Adrenal gland (tissue), 5 donors: ENCODE data around the gene GABRR2.

Source experiments
- POLR2A ChIP-seq, 2 donors: fragments of 450-650 bp; IDR thresholded peaks; one replicate each; pipeline ENCODE4 v1.6.1; 2017; ENCODE audit warnings: antibody characterized with exemption in 2 of 2, mild to moderate bottlenecking in 2 of 2, moderate library complexity in 1 of 2
- TF ChIP-seq, protein P1 (sequence below), 6 experiments: fragments of 450-650 bp in 4 of 6; fragments of 200-600 bp in 2 of 6; sonication (generic) in 1 of 6; IDR thresholded peaks; 1 replicate in 5 of 6; 2 replicates in 1 of 6; pipeline versions ENCODE4 v1.5.1 to v1.8.0; 2016 to 2021; ENCODE audit warnings: antibody characterized with exemption in 6 of 6, mild to moderate bottlenecking in 2 of 6, moderate library complexity in 1 of 6
- donor health status: DM: no; HTN: no; CAD: no.

DNA sequence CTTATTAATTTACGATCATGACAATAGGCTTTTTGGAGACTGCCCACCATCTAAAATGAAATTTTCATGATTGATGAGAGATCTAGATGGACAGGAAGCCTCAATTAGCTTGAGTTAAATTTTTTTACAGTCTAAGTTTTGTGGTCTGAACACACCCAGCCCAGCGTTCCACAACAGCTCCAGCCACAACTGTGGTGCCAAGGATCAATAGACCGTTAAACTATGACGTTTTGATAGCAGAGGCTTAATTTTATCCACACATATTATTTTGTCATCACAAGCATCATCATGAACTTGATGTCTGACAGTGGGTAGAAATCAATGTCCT is 92.4 kb downstream of the GABRR2 start:
- TF ChIP-seq, protein P1, sequence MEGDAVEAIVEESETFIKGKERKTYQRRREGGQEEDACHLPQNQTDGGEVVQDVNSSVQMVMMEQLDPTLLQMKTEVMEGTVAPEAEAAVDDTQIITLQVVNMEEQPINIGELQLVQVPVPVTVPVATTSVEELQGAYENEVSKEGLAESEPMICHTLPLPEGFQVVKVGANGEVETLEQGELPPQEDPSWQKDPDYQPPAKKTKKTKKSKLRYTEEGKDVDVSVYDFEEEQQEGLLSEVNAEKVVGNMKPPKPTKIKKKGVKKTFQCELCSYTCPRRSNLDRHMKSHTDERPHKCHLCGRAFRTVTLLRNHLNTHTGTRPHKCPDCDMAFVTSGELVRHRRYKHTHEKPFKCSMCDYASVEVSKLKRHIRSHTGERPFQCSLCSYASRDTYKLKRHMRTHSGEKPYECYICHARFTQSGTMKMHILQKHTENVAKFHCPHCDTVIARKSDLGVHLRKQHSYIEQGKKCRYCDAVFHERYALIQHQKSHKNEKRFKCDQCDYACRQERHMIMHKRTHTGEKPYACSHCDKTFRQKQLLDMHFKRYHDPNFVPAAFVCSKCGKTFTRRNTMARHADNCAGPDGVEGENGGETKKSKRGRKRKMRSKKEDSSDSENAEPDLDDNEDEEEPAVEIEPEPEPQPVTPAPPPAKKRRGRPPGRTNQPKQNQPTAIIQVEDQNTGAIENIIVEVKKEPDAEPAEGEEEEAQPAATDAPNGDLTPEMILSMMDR (IDR thresholded peaks at IDR 0.05) = no peak
- no peak for TF ChIP-seq POLR2A (IDR thresholded peaks at IDR 0.05)
